Panc1 (cell line): ENCODE data around the gene RBM23. TPM values are rescaled to one million over a fixed set of nuclear protein-coding genes. Genes with fewer than 3 reads are reported as not detected.
"Not testable (repeated sequence)": the region's sequence is repeated elsewhere in the genome, so short reads cannot be mapped to it uniquely, and the experiment has no call there.

Experiments
- ATAC-seq: fragments of 200-7000 bp; cut with Tn5 transposase; 2 replicates; pipeline ENCODE4 v1.9.1; 2020; ENCODE audit warnings: mild to moderate bottlenecking, moderate library complexity
- BruUV-seq: library from RNA; stranded (reverse); fragments of 400-500 nt; replicated peaks from 2 replicates; lab custom pipeline; 2021; lab: Mats Ljungman, UMichigan
- CTCF ChIA-PET: fragments of 300-600 bp; sonication (Branson Sonifier 250); formaldehyde crosslinking; loops from one replicate; lab custom pipeline; 2022; ENCODE audit warnings: antibody characterized with exemption; lab: Charles Lee
- POLR2A ChIA-PET: fragments of 300-600 bp; sonication (Branson Sonifier 250); formaldehyde crosslinking; loops from one replicate; lab custom pipeline; 2022; ENCODE audit warnings: antibody characterized with exemption; lab: Charles Lee
- DNase-seq: peaks from one replicate; pipeline ENCODE4 v3.0.0-alpha.2; 2010; ENCODE audit warnings: low read depth, low spot score
- H3K27ac ChIP-seq: 2 replicates; pipeline ENCODE4 v1.5.1; 2011; ENCODE audit warnings: mild to moderate bottlenecking, low read length, inconsistent platforms
- H3K27me3 ChIP-seq: fragments of 200-500 bp; sonication (Bioruptor generic); 2 replicates; pipeline ENCODE4 v1.6.0; 2014; ENCODE audit warnings: low read length, inconsistent platforms; ENCODE audit not compliant: control insufficient read depth, insufficient read depth
- H3K36me3 ChIP-seq: fragments of 200-500 bp; sonication (Bioruptor generic); 2 replicates; pipeline ENCODE4 v1.5.1; 2014; ENCODE audit warnings: inconsistent platforms, mild to moderate bottlenecking, low read length, moderate library complexity; ENCODE audit not compliant: control insufficient read depth, insufficient read depth
- H3K4me1 ChIP-seq: 2 replicates; pipeline ENCODE4 v1.5.1; 2011; ENCODE audit warnings: inconsistent platforms, mild to moderate bottlenecking, low read length, moderate library complexity; ENCODE audit not compliant: control insufficient read depth, insufficient read depth
- H3K4me3 ChIP-seq, 2 experiments: 2 replicates each; pipeline ENCODE4 v1.5.1; 2011 to 2012; ENCODE audit warnings: low read depth in 2 of 2, low read length in 2 of 2, mild to moderate bottlenecking in 2 of 2, inconsistent platforms in 1 of 2, moderate library complexity in 1 of 2
- H3K9me3 ChIP-seq: fragments of 200-500 bp; sonication (Bioruptor generic); 2 replicates; pipeline ENCODE4 v1.5.1; 2014; ENCODE audit warnings: low read depth, mild to moderate bottlenecking, inconsistent platforms, low read length, moderate library complexity; ENCODE audit not compliant: control insufficient read depth, insufficient read depth
- POLR2AphosphoS5 ChIP-seq: IDR thresholded peaks from 2 replicates; pipeline ENCODE4 v1.6.1; 2012; ENCODE audit warnings: mild to moderate bottlenecking, low read depth, low read length, moderate library complexity
- REST ChIP-seq, 2 experiments: IDR thresholded peaks; 2 replicates each; pipeline ENCODE4 v1.6.1; 2011 to 2012; ENCODE audit warnings: low read depth in 2 of 2, control low read depth in 1 of 2, low read length in 1 of 2, mild to moderate bottlenecking in 1 of 2, moderate library complexity in 1 of 2; ENCODE audit not compliant: insufficient read depth in 1 of 2
- SIN3A ChIP-seq: IDR thresholded peaks from 2 replicates; pipeline ENCODE4 v1.6.1; 2012; ENCODE audit warnings: low read depth, mild to moderate bottlenecking, low read length, moderate library complexity, borderline replicate concordance; ENCODE audit not compliant: insufficient read depth
- TCF7L2 ChIP-seq: IDR thresholded peaks from 2 replicates; pipeline ENCODE4 v1.6.1; 2011; ENCODE audit warnings: mild to moderate bottlenecking, low read depth, low read length, inconsistent platforms
- in situ Hi-C: cut with HindIII; loops from 2 replicates; pipeline ENCODE4 v1.10.0; 2016; ENCODE audit warnings: low sequenced_read_pairs, low pct_unique_long_range_greater_than_20kb
- intact Hi-C: fragments of 100-400 bp; cut with micrococcal nuclease; formaldehyde crosslinking; loops from one replicate; pipeline ENCODE4 v1.10.0; 2022; ENCODE audit not compliant: unreplicated experiment
- total RNA-seq: library from RNA; stranded (reverse); gene quantifications from one replicate; pipeline ENCODE4 v1.2.1, GENCODE V29; 2021; ENCODE audit not compliant: unreplicated experiment
- TF ChIP-seq, protein P1 (sequence below): fragments of 450-650 bp; IDR thresholded peaks from 2 replicates; pipeline ENCODE4 v1.5.1; 2017; ENCODE audit warnings: mild to moderate bottlenecking

RBM23 gene
- total RNA-seq, 1 experiment from 2014 or later: 47.2 TPM

DNA sequence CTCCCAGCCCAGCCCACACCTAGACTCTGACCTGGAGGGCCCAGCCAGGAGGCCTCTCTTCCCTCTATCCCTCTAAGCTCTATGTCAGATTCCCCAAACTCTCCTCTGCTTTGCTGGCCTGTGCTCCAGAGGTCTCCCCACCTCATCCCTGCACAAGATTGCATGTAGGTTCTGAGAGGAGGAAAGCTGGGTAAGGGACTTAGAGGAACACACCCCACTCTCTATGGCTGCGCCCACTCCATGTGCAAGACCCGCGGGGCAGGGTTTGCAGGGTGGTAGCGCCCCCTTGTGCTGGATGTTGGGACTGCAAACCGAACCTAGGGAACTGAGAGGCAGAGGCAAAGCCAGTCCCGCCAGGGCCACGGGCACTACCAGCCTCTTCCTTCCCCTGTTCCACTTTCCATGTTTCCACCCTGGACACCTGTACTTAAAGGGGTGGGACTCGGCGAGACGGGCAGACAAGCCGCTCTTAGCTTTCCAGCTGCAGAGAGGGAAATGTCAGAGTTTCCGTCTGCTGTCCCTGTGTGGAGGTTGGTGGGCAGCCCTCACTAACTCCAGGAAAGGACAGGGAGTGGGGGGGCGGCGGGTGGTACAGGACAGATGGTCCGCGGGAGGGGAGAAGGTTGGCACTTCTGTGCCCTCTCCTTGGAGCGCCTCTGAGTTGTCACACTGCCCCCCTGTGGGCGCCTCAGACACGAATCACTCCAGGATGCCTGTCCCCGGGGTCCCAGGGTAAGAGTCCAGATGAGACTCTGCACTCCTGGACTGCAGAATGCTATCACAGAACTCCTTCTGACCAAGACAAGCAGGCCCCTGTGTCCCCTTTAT lies 65.8 kb downstream of the RBM23 start:
- DNase-seq (no peak), ATAC-seq (peak; percentile 95)
- Histone ChIP-seq H3K27ac (peak overlapping the region; percentile 63; the same call in 1 of the 2 replicates), H3K4me1 (no peaks in the 10 kb centered on the region), H3K27me3 (no peaks in the 10 kb centered on the region), H3K4me3 (peak overlapping the region; percentile 33 to 69), H3K9me3 (no peaks in the 10 kb centered on the region), H3K36me3 (no peaks in the 10 kb centered on the region)
- ChIA-PET POLR2A (no interaction called here), CTCF (interaction anchor here (0.6 to 4.9 kb wide), 3 partner anchors 10 to 30 kb away, joined by 4 to 50 read pairs (median 4); no protein-coding TSS in a partner anchor)
- TF ChIP-seq REST (IDR thresholded peaks at IDR 0.05; ENCODE audit: insufficient read depth in 1 of 2, low read depth in 2 of 2, low read length in 1 of 2) (no peak), TCF7L2 (no peak), SIN3A (no peak)
- TF ChIP-seq, protein P1, sequence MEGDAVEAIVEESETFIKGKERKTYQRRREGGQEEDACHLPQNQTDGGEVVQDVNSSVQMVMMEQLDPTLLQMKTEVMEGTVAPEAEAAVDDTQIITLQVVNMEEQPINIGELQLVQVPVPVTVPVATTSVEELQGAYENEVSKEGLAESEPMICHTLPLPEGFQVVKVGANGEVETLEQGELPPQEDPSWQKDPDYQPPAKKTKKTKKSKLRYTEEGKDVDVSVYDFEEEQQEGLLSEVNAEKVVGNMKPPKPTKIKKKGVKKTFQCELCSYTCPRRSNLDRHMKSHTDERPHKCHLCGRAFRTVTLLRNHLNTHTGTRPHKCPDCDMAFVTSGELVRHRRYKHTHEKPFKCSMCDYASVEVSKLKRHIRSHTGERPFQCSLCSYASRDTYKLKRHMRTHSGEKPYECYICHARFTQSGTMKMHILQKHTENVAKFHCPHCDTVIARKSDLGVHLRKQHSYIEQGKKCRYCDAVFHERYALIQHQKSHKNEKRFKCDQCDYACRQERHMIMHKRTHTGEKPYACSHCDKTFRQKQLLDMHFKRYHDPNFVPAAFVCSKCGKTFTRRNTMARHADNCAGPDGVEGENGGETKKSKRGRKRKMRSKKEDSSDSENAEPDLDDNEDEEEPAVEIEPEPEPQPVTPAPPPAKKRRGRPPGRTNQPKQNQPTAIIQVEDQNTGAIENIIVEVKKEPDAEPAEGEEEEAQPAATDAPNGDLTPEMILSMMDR: peak; percentile 89
- BruUV-seq: no TSS peak
- in situ Hi-C loops: no loop called here
- intact Hi-C loops: loop anchor here (2.0 to 10.0 kb wide), 2 partner anchors 30 to 198 kb away; no protein-coding TSS in a partner anchor

GRCh38 chr14:22852599-22852939 lies 66.4 kb downstream of the RBM23 start:
- DNase-seq (no peak), ATAC-seq (no peak)
- Histone ChIP-seq H3K27me3 (no peaks in the 10 kb centered on the region), H3K9me3 (no peaks in the 10 kb centered on the region), H3K36me3 (no peaks in the 10 kb centered on the region), H3K4me1 (no peaks in the 10 kb centered on the region), H3K27ac (no peak overlapping the region), H3K4me3 (no peak overlapping the region)
- ChIA-PET POLR2A (no interaction called here), CTCF (interaction anchor here (0.6 to 4.9 kb wide), 4 partner anchors 11 to 29 kb away, joined by 3 to 50 read pairs (median 4); no protein-coding TSS in a partner anchor)
- TF ChIP-seq, protein P1: no peak
- TF ChIP-seq SIN3A: no peak
- TF ChIP-seq POLR2AphosphoS5: no peak
- TF ChIP-seq REST (IDR thresholded peaks at IDR 0.05; ENCODE audit: insufficient read depth in 1 of 2, low read depth in 2 of 2, low read length in 1 of 2): no peak
- in situ Hi-C loops: no loop called here
- BruUV-seq: no TSS peak
- intact Hi-C loops: loop anchor here (2.0 to 10.0 kb wide), 2 partner anchors 30 to 198 kb away; no protein-coding TSS in a partner anchor

GRCh38 chr14:22852178-22852577 lies 66.8 kb downstream of the RBM23 start:
- H3K36me3 ChIP-seq, POLR2A ChIA-PET, H3K27ac ChIP-seq, H3K4me3 ChIP-seq, ATAC-seq, H3K9me3 ChIP-seq, BruUV-seq, DNase-seq, in situ Hi-C loops, H3K4me1 ChIP-seq, H3K27me3 ChIP-seq: not testable (repeated sequence)
- CTCF ChIA-PET: interaction anchor here (0.6 to 4.9 kb wide), 4 partner anchors 11 to 29 kb away, joined by 3 to 50 read pairs (median 4); no protein-coding TSS in a partner anchor
- intact Hi-C loops: loop anchor here (2.0 to 10.0 kb wide), 2 partner anchors 29 to 197 kb away; no protein-coding TSS in a partner anchor
